ENCODE data around the gene SERPINA12. TPM values are rescaled to one million over a fixed set of nuclear protein-coding genes. Genes with fewer than 3 reads are reported as not detected.

SERPINA12 gene
- total and polyA plus RNA-seq, 8 donors = 0.08 TPM; not detected in 7

DNA sequence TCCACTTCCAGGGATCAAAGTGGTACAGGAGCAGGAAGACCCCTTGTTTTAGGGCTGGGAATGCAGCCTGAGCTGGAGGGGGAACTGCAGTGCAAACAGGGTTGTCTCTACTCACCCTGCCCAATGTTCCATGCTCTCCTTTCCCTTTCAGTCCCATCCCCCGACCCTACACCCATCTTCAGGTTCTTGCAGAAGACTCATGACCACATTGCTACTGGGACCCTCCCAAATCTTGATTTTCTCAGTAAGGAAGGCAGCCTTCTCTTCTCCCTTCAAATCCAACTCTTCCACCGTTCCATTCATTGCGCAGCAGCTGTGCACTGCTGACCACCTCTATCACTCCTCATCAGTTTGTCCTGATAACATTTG, 58.6 kb downstream of the SERPINA12 start:
- intact Hi-C loops (cut with DNase I; ENCODE audit: low total_unique reads) = no loop called here
- WGBS, 5 donors = 39 to 72% (median 57%) methylated on average over 3 of the region's 3 CpGs

GRCh38 chr14:94449930-94450329, 59.3 kb downstream of the SERPINA12 start:
- peaks cover 0 to 7% (median 0%) of the 10 kb centered on the region in 4 donors for H3K9me3 ChIP-seq
- 75 to 87% (median 76%) methylated on average over 6 of the region's 6 CpGs for WGBS, 5 donors
- H3K36me3 ChIP-seq = no peaks in the 10 kb centered on the region
- H3K4me3 ChIP-seq = no peak overlapping the region
- no peak for TF ChIP-seq EP300 (IDR thresholded peaks at IDR 0.05)
- TF ChIP-seq POLR2AphosphoS5 (IDR thresholded peaks at IDR 0.05) = no peak
- no peak for TF ChIP-seq CTCF (IDR thresholded peaks at IDR 0.05)
- no peak for TF ChIP-seq POLR2A (IDR thresholded peaks at IDR 0.05)
- H3K4me1 ChIP-seq = no peaks in the 10 kb centered on the region
- intact Hi-C loops (cut with DNase I; ENCODE audit: low total_unique reads) = no loop called here
- no peak overlapping the region for H3K27ac ChIP-seq
- no peak for DNase-seq
- H3K27me3 ChIP-seq = peaks cover 0 to 58% (median 0%) of the 10 kb centered on the region in 3 donors

More for the DNA sequence above, 58.6 kb downstream of the SERPINA12 start:
- Histone ChIP-seq H3K9me3 (peaks cover 0 to 7% (median 0%) of the 10 kb centered on the region in 4 donors), H3K27me3 (peaks cover 0 to 58% (median 0%) of the 10 kb centered on the region in 3 donors), H3K4me3 (no peak overlapping the region), H3K27ac (no peak overlapping the region), H3K4me1 (no peaks in the 10 kb centered on the region), H3K36me3 (no peaks in the 10 kb centered on the region)
- no peak for TF ChIP-seq EP300 (IDR thresholded peaks at IDR 0.05)
- no peak for TF ChIP-seq POLR2A (IDR thresholded peaks at IDR 0.05)
- no peak for TF ChIP-seq CTCF (IDR thresholded peaks at IDR 0.05)
- no peak for TF ChIP-seq POLR2AphosphoS5 (IDR thresholded peaks at IDR 0.05)
- no peak for DNase-seq

DNA sequence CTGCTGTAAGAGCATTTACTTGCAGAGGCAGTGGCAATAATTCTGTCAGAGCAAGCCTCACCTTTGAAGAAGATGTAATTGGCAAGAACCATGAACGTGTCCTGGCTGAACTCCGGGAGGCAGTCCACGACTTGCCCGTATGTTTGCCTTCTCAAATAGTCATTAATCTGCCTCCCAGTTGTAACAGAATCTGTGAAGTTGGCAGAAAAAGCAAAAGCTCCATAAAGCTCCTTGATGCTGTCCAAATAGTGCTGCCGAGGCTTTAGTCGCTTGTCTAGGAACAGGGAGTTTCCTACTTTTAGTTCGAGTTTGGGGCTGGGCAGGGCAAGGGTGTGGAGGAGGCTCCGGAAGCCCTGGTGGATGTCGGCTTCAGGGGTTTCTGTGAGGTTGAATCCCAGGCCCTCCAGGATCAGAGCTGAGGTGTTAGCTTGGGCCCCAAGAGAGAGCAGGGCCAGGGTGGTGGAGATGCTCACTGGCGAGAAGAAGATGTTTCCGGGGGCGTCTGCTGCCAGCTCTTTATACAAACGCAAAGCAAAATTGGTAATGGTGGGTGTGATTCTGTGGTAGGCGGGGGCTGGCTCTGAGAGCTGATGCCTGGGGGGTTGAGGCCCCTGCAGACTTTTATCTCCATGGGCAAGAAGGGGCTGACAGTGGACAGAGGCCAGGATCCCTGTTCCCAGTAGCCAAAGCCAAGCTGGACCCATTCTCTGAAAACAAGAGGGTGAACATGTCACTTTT, 61.0 kb downstream of the SERPINA12 start:
- DNase-seq = peak in 1 of 2 donors; percentile 40
- intact Hi-C loops (cut with DNase I; ENCODE audit: low total_unique reads) = no loop called here
- 49 to 58% (median 52%) methylated on average over 12 to 14 of the region's 14 CpGs for WGBS, 5 donors
- H3K4me1 ChIP-seq = no peaks in the 10 kb centered on the region
- no peaks in the 10 kb centered on the region for H3K9me3 ChIP-seq
- H3K27me3 ChIP-seq = peaks cover 0 to 58% (median 0%) of the 10 kb centered on the region in 3 donors
- no peak overlapping the region for H3K4me3 ChIP-seq
- H3K27ac ChIP-seq = no peak overlapping the region
- H3K36me3 ChIP-seq = no peaks in the 10 kb centered on the region
- TF ChIP-seq POLR2AphosphoS5 (IDR thresholded peaks at IDR 0.05) (no peak), EP300 (IDR thresholded peaks at IDR 0.05) (no peak), CTCF (IDR thresholded peaks at IDR 0.05) (no peak), POLR2A (IDR thresholded peaks at IDR 0.05) (no peak)

DNA sequence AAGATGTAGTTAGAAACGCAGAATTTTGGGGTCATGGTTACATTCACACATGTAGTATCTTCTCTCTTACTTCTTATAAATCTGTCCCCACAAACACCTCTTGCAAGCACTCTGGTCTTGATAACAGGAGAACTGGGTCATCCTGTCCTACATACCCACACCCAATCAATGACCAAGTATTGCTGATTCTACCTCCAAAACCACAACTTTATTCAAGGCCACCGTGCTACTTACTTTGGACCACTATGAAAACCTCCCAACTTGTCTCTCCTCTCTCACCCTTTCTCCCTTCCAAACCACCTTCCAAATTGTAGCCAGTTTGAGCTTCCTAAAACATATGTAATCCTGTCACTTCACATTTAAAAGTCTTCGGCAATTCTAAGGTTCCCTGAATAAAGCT, 62.1 kb downstream of the SERPINA12 start:
- H3K36me3 ChIP-seq = no peaks in the 10 kb centered on the region
- H3K27ac ChIP-seq = no peak overlapping the region
- TF ChIP-seq POLR2A (IDR thresholded peaks at IDR 0.05) (no peak), POLR2AphosphoS5 (IDR thresholded peaks at IDR 0.05) (no peak), CTCF (IDR thresholded peaks at IDR 0.05) (no peak), EP300 (IDR thresholded peaks at IDR 0.05) (no peak)
- no peaks in the 10 kb centered on the region for H3K4me1 ChIP-seq
- WGBS, 5 donors = 62 to 78% (median 68%) methylated on average over 3 of the region's 3 CpGs
- intact Hi-C loops (cut with DNase I; ENCODE audit: low total_unique reads) = no loop called here
- no peak overlapping the region for H3K4me3 ChIP-seq
- no peaks in the 10 kb centered on the region for H3K9me3 ChIP-seq
- no peak for DNase-seq
- peaks cover 0 to 50% (median 0%) of the 10 kb centered on the region in 3 donors for H3K27me3 ChIP-seq

Measured in stomach (tissue), 9 donors.